ENCODE measurements around the gene CCDC89.

GRCh38 chr11:85718126-85718943 lies 32.3 kb upstream of the CCDC89 start:
- TF ChIP-seq CTCF (conservative IDR thresholded peaks at IDR 0.05): no peak
- no peak for TF ChIP-seq ZFX (IDR thresholded peaks at IDR 0.05)

Data from C4-2B (cell line).